ENCODE data around the gene STPG3. TPM values are rescaled to one million over a fixed set of nuclear protein-coding genes. Genes with fewer than 3 reads are reported as not detected.
A peak's percentile ranks its signal among the peaks of the same experiment; 100 is the strongest.

Gene STPG3
- total and polyA plus RNA-seq, 2 of the 13 experiments (the other 11 are each of a cell fraction or from before 2014, with no cell fraction given): not detected

DNA sequence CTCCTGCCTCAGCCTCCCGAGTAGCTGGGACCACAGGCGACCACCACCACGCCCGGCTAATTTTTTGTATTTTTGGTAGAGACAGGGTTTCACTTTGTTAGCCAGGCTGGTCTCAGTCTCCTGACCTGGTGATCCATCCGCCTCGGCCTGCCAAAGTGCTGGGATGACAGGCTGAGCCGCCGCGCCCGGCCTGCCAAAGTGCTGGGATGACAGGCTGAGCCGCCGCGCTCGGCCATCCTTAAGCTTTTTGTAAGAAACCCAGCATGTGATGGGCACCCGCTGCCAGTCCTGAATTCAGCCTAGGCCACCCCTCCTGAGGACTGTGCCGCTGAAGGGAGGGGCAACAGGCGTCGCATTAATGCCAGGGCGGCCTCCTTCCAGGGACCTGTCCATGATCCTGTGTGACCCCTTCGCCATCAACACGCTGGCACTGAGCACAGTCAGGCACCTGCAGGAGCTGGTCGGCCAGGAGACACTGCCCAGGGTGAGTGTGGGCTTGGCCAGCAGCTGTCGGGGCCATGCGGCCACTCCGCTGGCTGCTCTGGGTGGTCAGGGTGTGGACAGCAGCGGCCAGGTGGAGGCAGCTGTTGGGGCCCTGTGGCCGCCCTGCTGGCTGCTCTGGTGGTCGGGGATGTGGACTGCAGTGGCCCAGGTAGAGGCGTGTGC, 14.5 kb downstream of the STPG3 start:
- FAIRE-seq (no peak), ATAC-seq (no peak; the same call in 2 of the 3 replicates), DNase-seq (ENCODE audit: low spot score) (no peak)
- no peak overlapping the region for H3K27ac ChIP-seq (ENCODE audit: extremely low read length, insufficient read depth, low read length)
- BruUV-seq (replicated peaks): no TSS peak
- H4K20me1 ChIP-seq (ENCODE audit: insufficient read depth, low read length): no peaks in the 10 kb centered on the region; the same call in 1 of the 2 replicates
- H3K4me1 ChIP-seq (ENCODE audit: insufficient read depth, low read length): peaks cover 19% of the 10 kb centered on the region
- ChIA-PET POLR2A (no interaction called here), CTCF (ENCODE audit: low intra/inter-chr PET ratio, low total read pairs) (no interaction called here)
- TF ChIP-seq GATAD2A (CRISPR knock-in tag; IDR thresholded peaks at IDR 0.05) (no peak), U2AF1 (optimal IDR thresholded peaks at IDR 0.05; ENCODE audit: low read depth, low read length) (no peak), RBFOX2 (IDR thresholded peaks at IDR 0.05; ENCODE audit: low read depth, low read length) (peak; percentile 68), ZMYM3 (CRISPR knock-in tag; IDR thresholded peaks at IDR 0.05) (no peak), AGO2 (optimal IDR thresholded peaks at IDR 0.05; ENCODE audit: low read depth, low read length) (peak; percentile 65), MAFF (IDR thresholded peaks at IDR 0.05; ENCODE audit: low read depth, low read length) (no peak)
- TF ChIP-seq, protein P1, sequence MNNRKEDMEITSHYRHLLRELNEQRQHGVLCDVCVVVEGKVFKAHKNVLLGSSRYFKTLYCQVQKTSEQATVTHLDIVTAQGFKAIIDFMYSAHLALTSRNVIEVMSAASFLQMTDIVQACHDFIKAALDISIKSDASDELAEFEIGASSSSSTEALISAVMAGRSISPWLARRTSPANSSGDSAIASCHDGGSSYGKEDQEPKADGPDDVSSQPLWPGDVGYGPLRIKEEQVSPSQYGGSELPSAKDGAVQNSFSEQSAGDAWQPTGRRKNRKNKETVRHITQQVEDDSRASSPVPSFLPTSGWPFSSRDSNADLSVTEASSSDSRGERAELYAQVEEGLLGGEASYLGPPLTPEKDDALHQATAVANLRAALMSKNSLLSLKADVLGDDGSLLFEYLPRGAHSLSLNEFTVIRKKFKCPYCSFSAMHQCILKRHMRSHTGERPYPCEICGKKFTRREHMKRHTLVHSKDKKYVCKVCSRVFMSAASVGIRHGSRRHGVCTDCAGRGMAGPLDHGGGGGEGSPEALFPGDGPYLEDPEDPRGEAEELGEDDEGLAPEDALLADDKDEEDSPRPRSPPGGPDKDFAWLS (CRISPR knock-in tag; IDR thresholded peaks at IDR 0.05; ENCODE audit: borderline replicate concordance): no peak
- in situ Hi-C loops (cut with HindIII; ENCODE audit: extremely low pct_ligation_motif_present, low pct_unique_long_range_greater_than_20kb) (no loop called here), intact Hi-C loops (cut with micrococcal nuclease; ENCODE audit: unreplicated experiment) (no loop called here)
- no peaks in the 10 kb centered on the region for H3K27me3 ChIP-seq (ENCODE audit: control insufficient read depth in 1 of 2, insufficient read depth in 2 of 2, low read length in 2 of 2)
- H3K4me2 ChIP-seq (ENCODE audit: low read depth, low read length): no peak overlapping the region
- H2AFZ ChIP-seq (ENCODE audit: low read length): no peak overlapping the region
- H3K4me3 ChIP-seq (replicated peaks in 1 of 3; ENCODE audit: insufficient read depth in 1 of 3, low read depth in 2 of 3, low read length in 3 of 3): no peak overlapping the region
- no peaks in the 10 kb centered on the region for H3K9me3 ChIP-seq (ENCODE audit: low read length)
- H3K79me2 ChIP-seq (ENCODE audit: insufficient read depth, low read length): no peaks in the 10 kb centered on the region
- H3K36me3 ChIP-seq (replicated peaks in 1 of 2; ENCODE audit: control insufficient read depth in 1 of 2, insufficient read depth in 2 of 2, low read length in 2 of 2): peaks cover 13 to 23% of the 10 kb centered on the region in 2 experiments; a peak in 4 of 5 replicates
- 96% methylated on average over 17 of the region's 29 CpGs for whole genome bisulfite sequencing (ENCODE audit: low lambda C conversion rate)
- H3K9ac ChIP-seq (ENCODE audit: insufficient read depth, low read depth, low read length): no peak overlapping the region

Data from HepG2 (cell line).